Esophagus muscularis mucosa (tissue), 3 donors: ENCODE measurements around the gene SEC24D.

Experiments
- POLR2A ChIP-seq: fragments of 450-650 bp; IDR thresholded peaks from one replicate; pipeline ENCODE4 v1.6.1; 2017; ENCODE audit warnings: antibody characterized with exemption, moderate library complexity, mild to moderate bottlenecking, low read depth
- POLR2AphosphoS5 ChIP-seq, 2 donors: sonication (generic); formaldehyde crosslinking; IDR thresholded peaks; one replicate each; pipeline ENCODE4 v1.6.1; 2017; ENCODE audit warnings: antibody characterized with exemption in 2 of 2
- TF ChIP-seq, protein P1 (sequence below), 3 experiments: fragments of 200-600 bp in 2 of 3; fragments of 450-650 bp in 1 of 3; sonication (generic) in 2 of 3; IDR thresholded peaks; one replicate each; pipeline ENCODE4 v1.5.1; 2017 to 2019; ENCODE audit warnings: antibody characterized with exemption in 3 of 3, mild to moderate bottlenecking in 2 of 3, moderate library complexity in 1 of 3

DNA sequence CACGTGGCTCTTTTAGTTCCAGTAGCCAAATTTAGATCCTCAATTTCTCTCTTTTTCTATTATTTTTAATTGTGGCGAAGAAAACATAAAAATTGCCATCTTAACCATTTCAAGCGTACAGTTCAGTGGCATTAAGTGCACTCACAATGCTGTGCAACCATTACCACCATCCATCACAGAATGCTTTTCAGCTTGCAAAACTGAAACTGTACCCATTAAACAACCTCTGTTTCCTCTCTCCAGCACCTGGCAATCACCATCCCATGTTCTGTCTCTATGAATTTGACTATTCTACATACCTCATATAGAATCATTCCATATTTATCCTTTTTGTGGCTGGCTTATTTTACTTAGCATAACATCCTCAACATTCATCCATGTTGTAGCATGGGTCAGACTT, 75.8 kb downstream of the SEC24D start:
- TF ChIP-seq, protein P1, sequence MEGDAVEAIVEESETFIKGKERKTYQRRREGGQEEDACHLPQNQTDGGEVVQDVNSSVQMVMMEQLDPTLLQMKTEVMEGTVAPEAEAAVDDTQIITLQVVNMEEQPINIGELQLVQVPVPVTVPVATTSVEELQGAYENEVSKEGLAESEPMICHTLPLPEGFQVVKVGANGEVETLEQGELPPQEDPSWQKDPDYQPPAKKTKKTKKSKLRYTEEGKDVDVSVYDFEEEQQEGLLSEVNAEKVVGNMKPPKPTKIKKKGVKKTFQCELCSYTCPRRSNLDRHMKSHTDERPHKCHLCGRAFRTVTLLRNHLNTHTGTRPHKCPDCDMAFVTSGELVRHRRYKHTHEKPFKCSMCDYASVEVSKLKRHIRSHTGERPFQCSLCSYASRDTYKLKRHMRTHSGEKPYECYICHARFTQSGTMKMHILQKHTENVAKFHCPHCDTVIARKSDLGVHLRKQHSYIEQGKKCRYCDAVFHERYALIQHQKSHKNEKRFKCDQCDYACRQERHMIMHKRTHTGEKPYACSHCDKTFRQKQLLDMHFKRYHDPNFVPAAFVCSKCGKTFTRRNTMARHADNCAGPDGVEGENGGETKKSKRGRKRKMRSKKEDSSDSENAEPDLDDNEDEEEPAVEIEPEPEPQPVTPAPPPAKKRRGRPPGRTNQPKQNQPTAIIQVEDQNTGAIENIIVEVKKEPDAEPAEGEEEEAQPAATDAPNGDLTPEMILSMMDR (IDR thresholded peaks at IDR 0.05), result no peak
- no peak for TF ChIP-seq POLR2A
- no peak for TF ChIP-seq POLR2AphosphoS5 (IDR thresholded peaks at IDR 0.05)
